Vagina (tissue), 2 donors: ENCODE measurements around the gene OR2A1.
"Not testable (repeated sequence)": the region's sequence is repeated elsewhere in the genome, so short reads cannot be mapped to it uniquely, and the experiment has no call there.

Experiments
- CTCF ChIP-seq, 3 experiments: fragments of 450-650 bp in 2 of 3; fragments of 200-600 bp in 1 of 3; sonication (generic) in 1 of 3; IDR thresholded peaks; one replicate each; pipeline ENCODE4 v1.5.1; 2017 to 2019; ENCODE audit warnings: antibody characterized with exemption in 3 of 3, mild to moderate bottlenecking in 2 of 3, moderate library complexity in 2 of 3
- POLR2A ChIP-seq, 2 donors: fragments of 450-650 bp; IDR thresholded peaks; one replicate each; pipeline ENCODE4 v1.6.1; 2017; ENCODE audit warnings: antibody characterized with exemption in 2 of 2, mild to moderate bottlenecking in 2 of 2, moderate library complexity in 2 of 2

- not testable (repeated sequence) for TF ChIP-seq CTCF, POLR2A (IDR thresholded peaks at IDR 0.05)
These were observed 18.3 kb upstream of the OR2A1 start for GRCh38 chr7:144293794-144294499.
